ENCODE data around the gene TLN1.

GRCh38 chr9:35664531-35665470 is 67.2 kb downstream of the TLN1 start, which contains the start of gene ARHGEF39:
- TF ChIP-seq CTCF (conservative IDR thresholded peaks at IDR 0.05; ENCODE audit: low read depth in 2 of 2) (peak; percentile 34 to 79), EZH2phosphoT487 (IDR thresholded peaks at IDR 0.05; ENCODE audit: unreplicated experiment) (no peak)
